Heart right ventricle (tissue), 16 donors: ENCODE measurements around the gene UBE2E1. TPM values are rescaled to one million over a fixed set of nuclear protein-coding genes. Genes with fewer than 3 reads are reported as not detected.

Source experiments
- ATAC-seq, 8 donors: fragments of 200-7000 bp; cut with Tn5 transposase; one replicate each; pipeline ENCODE4 v1.9.1; 2020; ENCODE audit warnings: mild to moderate bottlenecking in 8 of 8, moderate library complexity in 8 of 8, moderate number of reproducible peaks in 1 of 8
- DNase-seq, 2 donors: peaks; one replicate each; pipeline ENCODE4 v3.0.0-alpha.2; 2020
- H3K27ac ChIP-seq, 10 donors: fragments of 200-600 bp; sonication (generic) in 2 of 10; one replicate each; pipeline versions ENCODE4 v1.5.0 to v1.8.0; 2020 to 2022; ENCODE audit warnings: mild to moderate bottlenecking in 3 of 10
- H3K27me3 ChIP-seq, 7 donors: fragments of 200-600 bp; one replicate each; pipeline ENCODE4 v1.8.0; 2021 to 2022; ENCODE audit warnings: mild to moderate bottlenecking in 2 of 7
- H3K36me3 ChIP-seq, 9 donors: fragments of 200-600 bp; sonication (generic) in 1 of 9; one replicate each; pipeline versions ENCODE4 v1.5.0 to v1.8.0; 2020 to 2022; ENCODE audit warnings: mild to moderate bottlenecking in 2 of 9
- H3K4me1 ChIP-seq, 9 donors: fragments of 200-600 bp; sonication (generic) in 1 of 9; one replicate each; pipeline versions ENCODE4 v1.5.0 to v1.8.0; 2020 to 2022; ENCODE audit warnings: mild to moderate bottlenecking in 4 of 9
- H3K4me3 ChIP-seq, 10 donors: fragments of 200-600 bp; sonication (generic) in 2 of 10; one replicate each; pipeline versions ENCODE4 v1.5.0 to v1.8.0; 2020 to 2022; ENCODE audit warnings: mild to moderate bottlenecking in 7 of 10, moderate library complexity in 2 of 10
- H3K9me3 ChIP-seq, 11 donors: fragments of 200-600 bp in 10 of 11; sonication (generic) in 2 of 11; one replicate each; pipeline versions ENCODE4 v1.5.0 to v1.8.0; 2013 to 2022; ENCODE audit warnings: mild to moderate bottlenecking in 2 of 11, control low read depth in 1 of 11, moderate library complexity in 1 of 11
- CTCF ChIP-seq, 9 donors: fragments of 200-600 bp; sonication (generic) in 2 of 9; IDR thresholded peaks; one replicate each; pipeline versions ENCODE4 v1.5.0 to v1.8.0; 2021 to 2022; ENCODE audit warnings: antibody characterized with exemption in 9 of 9, mild to moderate bottlenecking in 5 of 9, moderate library complexity in 1 of 9
- WGBS, 2 donors: extraction: QIAGEN DNeasy Blood & Tissue Kit; methylation state at CpG; one replicate each; pipeline ENCODE4 v1.1.7; 2013; ENCODE audit warnings: inconsistent platforms in 1 of 2; 5-methylcytosine and 5-hydroxymethylcytosine counted together
- intact Hi-C, 10 donors: fragments of 100-400 bp; cut with DNase I; formaldehyde crosslinking; loops; one replicate each; pipeline versions ENCODE4 v1.11.1 to v1.14.2; 2022
- polyA plus RNA-seq, 2 donors: library from polyadenylated mRNA; stranded (reverse); fragments of 200-250 nt; gene quantifications; one replicate each; pipeline ENCODE4 v1.2.3, GENCODE V29; 2013
- total RNA-seq, 10 donors: library from RNA; stranded (reverse); fragmentation: NEBNext Ultra II Directional in 3 of 10; extraction: Animal tissue kit (Norgen Biotek cat#: 25700) in 3 of 10; gene quantifications; one replicate each; pipeline versions ENCODE4 v1.2.1 to v1.2.4, GENCODE V29; 2021 to 2023
- donor health status: Arrhythmogenic right ventricular cardiomyopathy.
- donor health status: ischemic (EF 13 %, LVEDD 7.1; RV severe dilation, severe dysfunction).
- donor health status: healthy with polysubstance abuse.
- donor health status: DM: no; HTN: yes; CAD: no.
- donor health status: DM: no; HTN: no; CAD: no.
- donor health status: ischemic (EF 25% LVEDD 6.9; RV normal size, moderate dysfunction).
- donor health status: ischemic (EF 25% LVEDD 5.7; RV mildly dilated, moderate dysfunction).
- donor health status: healthy.
- donor health status: DM: yes; HTN: yes; CAD: no.
- donor health status: Ischemic cardiomyopathy.
- donor health status: ischemic (EF 35%, LVEDD 5.7; RV mildly dilated, moderate dysfunction).
- donor health status: nonischemic (EF 11% LVEDD 7.7; RV severe dilation, severe dysfunction).
- donor health status: DM: yes; HTN: yes; CAD: no.
- donor health status: PGD.
- donor health status: ischemic (EF 29% LVEDD 5.4; RV normal size, mild dysfunction).
- donor health status: nonischemic (EF 23%, LVEDD 6.1; RV moderate dilation, normal function).

UBE2E1 gene
- total and polyA plus RNA-seq, 12 donors = 45.2 to 88.8 (median 64.5) TPM

- peak overlapping the region; percentile 11 to 99 (median 92) for H3K4me3 ChIP-seq
- peak overlapping the region in 9 of 10 donors; percentile 60 to 95 (median 88) for H3K27ac ChIP-seq
- no peaks in the 10 kb centered on the region for H3K27me3 ChIP-seq
- intact Hi-C loops = loop anchor here in 5 of 10 donors (10.0 kb wide), 3 partner anchors 73 to 623 kb away; partner anchors contain the start of gene UBE2E2 (in 3 of the 5)
- WGBS, 2 donors = 26 to 34% methylated on average over 5 of the region's 5 CpGs
- no peak for TF ChIP-seq CTCF (IDR thresholded peaks at IDR 0.05)
- ATAC-seq = peak in 7 of 8 donors; percentile 4 to 61 (median 58)
- H3K4me1 ChIP-seq = peaks cover 5 to 50% (median 42%) of the 10 kb centered on the region in 9 donors
- peaks cover 0 to 20% (median 0%) of the 10 kb centered on the region in 9 donors for H3K36me3 ChIP-seq
- DNase-seq = no peak
- H3K9me3 ChIP-seq = no peaks in the 10 kb centered on the region
These were observed 1.8 kb downstream of the UBE2E1 start for GRCh38 chr3:23807424-23808015.

GRCh38 chr3:23808525-23808924 lies 2.8 kb downstream of the UBE2E1 start:
- intact Hi-C loops = loop anchor here in 5 of 10 donors (10.0 kb wide), 3 partner anchors 74 to 624 kb away; partner anchors contain the start of gene UBE2E2 (in 3 of the 5)
- Histone ChIP-seq H3K27ac (peak overlapping the region in 5 of 10 donors; percentile 38 to 88 (median 86)), H3K36me3 (peaks cover 0 to 28% (median 0%) of the 10 kb centered on the region in 9 donors), H3K27me3 (no peaks in the 10 kb centered on the region), H3K4me3 (peak overlapping the region in 1 of 10 donors; percentile 3), H3K4me1 (peaks cover 5 to 52% (median 42%) of the 10 kb centered on the region in 9 donors), H3K9me3 (no peaks in the 10 kb centered on the region)
- WGBS, 2 donors = 42 to 46% methylated on average over 5 of the region's 5 CpGs
- ATAC-seq (no peak), DNase-seq (no peak)
- TF ChIP-seq CTCF (IDR thresholded peaks at IDR 0.05) = no peak

- Histone ChIP-seq H3K36me3 (peaks cover 0 to 34% (median 0%) of the 10 kb centered on the region in 9 donors), H3K27ac (peak overlapping the region in 6 of 10 donors; percentile 16 to 88 (median 85)), H3K4me3 (peak overlapping the region in 3 of 10 donors; percentile 3 to 68 (median 4)), H3K9me3 (no peaks in the 10 kb centered on the region), H3K4me1 (peaks cover 5 to 52% (median 42%) of the 10 kb centered on the region in 9 donors), H3K27me3 (no peaks in the 10 kb centered on the region)
- no peak for ATAC-seq
- no peak for TF ChIP-seq CTCF (IDR thresholded peaks at IDR 0.05)
- intact Hi-C loops = loop anchor here in 5 of 10 donors (10.0 kb wide), 3 partner anchors 74 to 624 kb away; partner anchors contain the start of gene UBE2E2 (in 3 of the 5)
- 46 to 53% methylated on average over 2 of the region's 2 CpGs for WGBS, 2 donors
- no peak for DNase-seq
These were observed 3.5 kb downstream of the UBE2E1 start for GRCh38 chr3:23809294-23809693.

DNA sequence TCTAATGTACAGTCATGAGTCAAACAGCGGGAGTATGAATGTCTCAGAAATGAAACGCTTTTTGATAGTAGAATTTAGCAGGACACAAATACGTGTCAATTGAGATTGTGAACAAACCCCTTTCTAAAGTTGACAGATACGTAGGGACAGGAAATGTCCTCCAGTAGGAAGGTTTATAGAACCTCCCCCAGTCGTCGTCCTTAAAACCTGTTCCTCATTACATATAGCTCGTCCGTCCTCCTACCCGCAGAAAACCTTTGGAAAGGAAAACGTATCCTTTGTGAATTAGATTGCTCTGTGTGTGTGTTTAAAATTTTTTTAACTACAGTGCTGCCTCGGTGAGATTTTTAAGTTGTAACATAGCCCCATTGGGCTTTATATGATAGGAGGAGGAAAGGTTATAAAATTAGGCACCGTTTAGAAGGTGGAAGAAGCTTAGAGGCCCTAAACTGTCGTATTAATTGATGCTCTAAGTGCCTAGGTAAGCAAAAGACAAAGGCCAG lies 4.1 kb downstream of the UBE2E1 start:
- Histone ChIP-seq H3K4me1 (peaks cover 5 to 58% (median 42%) of the 10 kb centered on the region in 9 donors), H3K4me3 (peak overlapping the region; percentile 12 to 76 (median 68)), H3K36me3 (peaks cover 0 to 34% (median 0%) of the 10 kb centered on the region in 9 donors), H3K9me3 (no peaks in the 10 kb centered on the region), H3K27me3 (no peaks in the 10 kb centered on the region), H3K27ac (peak overlapping the region in 9 of 10 donors; percentile 60 to 90 (median 86))
- DNase-seq (no peak), ATAC-seq (no peak)
- 40 to 45% methylated on average over 13 of the region's 13 CpGs for WGBS, 2 donors
- intact Hi-C loops = loop anchor here in 7 of 10 donors (10.0 kb wide), 4 partner anchors 55 to 625 kb away; partner anchors contain the start of gene UBE2E2 (in 4 of the 7)
- TF ChIP-seq CTCF (IDR thresholded peaks at IDR 0.05) = no peak
